Ishikawa (cell line): ENCODE measurements around the gene CYP2C19.

Source experiments
- EGR1 ChIP-seq: IDR thresholded peaks from 2 replicates; pipeline ENCODE4 v1.6.1; 2012
- EP300 ChIP-seq: IDR thresholded peaks from 2 replicates; pipeline ENCODE4 v1.6.1; 2012; ENCODE audit warnings: borderline replicate concordance
- FOXM1 ChIP-seq: IDR thresholded peaks from 2 replicates; pipeline ENCODE4 v1.6.1; 2012; ENCODE audit warnings: low read depth, borderline replicate concordance
- MAX ChIP-seq: IDR thresholded peaks from 2 replicates; pipeline ENCODE4 v1.6.1; 2012
- NFIC ChIP-seq: IDR thresholded peaks from 2 replicates; pipeline ENCODE4 v1.6.1; 2012
- YY1 ChIP-seq: IDR thresholded peaks from 2 replicates; pipeline ENCODE4 v1.6.1; 2012; ENCODE audit warnings: low read depth
- ZBTB7A ChIP-seq: IDR thresholded peaks from 2 replicates; pipeline ENCODE4 v1.6.1; 2012; ENCODE audit warnings: low read depth

- TF ChIP-seq ZBTB7A (no peak), YY1 (no peak), MAX (no peak), FOXM1 (no peak), EP300 (no peak), NFIC (no peak), EGR1 (no peak)
Measured at GRCh38 chr10:94785211-94785610, 22.7 kb downstream of the CYP2C19 start.
